Osteoblast (primary cell): Measurements from ENCODE around the gene PKD1L1. TPM values are rescaled to one million over a fixed set of nuclear protein-coding genes. Genes with fewer than 3 reads are reported as not detected.

ENCODE experiments used
- DNase-seq: peaks from one replicate; pipeline ENCODE4 v3.0.0; 2011; ENCODE audit warnings: low spot score, mixed read lengths; ENCODE audit not compliant: insufficient read length; ENCODE audit errors: missing footprints
- H2AFZ ChIP-seq: 2 replicates; pipeline ENCODE4 v1.6.0; 2011; ENCODE audit warnings: mild to moderate bottlenecking, low read length
- H3K27ac ChIP-seq: 2 replicates; pipeline ENCODE4 v1.5.1; 2011; ENCODE audit warnings: mild to moderate bottlenecking, low read depth, low read length, moderate library complexity
- H3K27me3 ChIP-seq: 2 replicates; pipeline ENCODE4 v1.6.0; 2012; ENCODE audit warnings: mild to moderate bottlenecking, control low read depth, inconsistent platforms, low read length, moderate library complexity; ENCODE audit not compliant: insufficient read depth
- H3K36me3 ChIP-seq: 2 replicates; pipeline ENCODE4 v1.5.1; 2011; ENCODE audit warnings: mild to moderate bottlenecking, low read length, control low read depth, moderate library complexity; ENCODE audit not compliant: insufficient read depth
- H3K4me1 ChIP-seq: 2 replicates; pipeline ENCODE4 v1.5.1; 2011; ENCODE audit warnings: mild to moderate bottlenecking, low read length, control low read depth, moderate library complexity; ENCODE audit not compliant: insufficient read depth
- H3K4me2 ChIP-seq: 2 replicates; pipeline ENCODE4 v1.6.0; 2011; ENCODE audit warnings: mild to moderate bottlenecking, low read length; ENCODE audit not compliant: insufficient read depth
- H3K4me3 ChIP-seq: fragments of 200-600 bp; sonication (generic); 3 replicates; pipeline ENCODE4 v1.5.1; 2012; ENCODE audit warnings: mild to moderate bottlenecking, low read length, inconsistent platforms; ENCODE audit not compliant: insufficient read depth
- H3K79me2 ChIP-seq: 2 replicates; pipeline ENCODE4 v1.6.0; 2012; ENCODE audit warnings: mild to moderate bottlenecking, low read length, control low read depth, inconsistent platforms; ENCODE audit not compliant: insufficient read depth
- H3K9me3 ChIP-seq: 2 replicates; pipeline ENCODE4 v1.5.1; 2011; ENCODE audit warnings: low read depth, low read length, control low read depth
- H4K20me1 ChIP-seq: 2 replicates; pipeline ENCODE4 v1.6.0; 2012; ENCODE audit warnings: mild to moderate bottlenecking, low read length, control low read depth; ENCODE audit not compliant: insufficient read depth
- total RNA-seq: library from RNA; depleted of rRNA; stranded (reverse); fragments of >200 nt; gene quantifications from 2 replicates; pipeline ENCODE4 v1.2.3, GENCODE V29; 2012
- TF ChIP-seq, protein P1 (sequence below): IDR thresholded peaks from 2 replicates; pipeline ENCODE4 v1.5.1; 2011; ENCODE audit warnings: mild to moderate bottlenecking, low read depth, low read length, moderate library complexity; ENCODE audit errors: extremely low read depth

Gene PKD1L1
- total RNA-seq, 1 donor = under 0.01 TPM

DNA sequence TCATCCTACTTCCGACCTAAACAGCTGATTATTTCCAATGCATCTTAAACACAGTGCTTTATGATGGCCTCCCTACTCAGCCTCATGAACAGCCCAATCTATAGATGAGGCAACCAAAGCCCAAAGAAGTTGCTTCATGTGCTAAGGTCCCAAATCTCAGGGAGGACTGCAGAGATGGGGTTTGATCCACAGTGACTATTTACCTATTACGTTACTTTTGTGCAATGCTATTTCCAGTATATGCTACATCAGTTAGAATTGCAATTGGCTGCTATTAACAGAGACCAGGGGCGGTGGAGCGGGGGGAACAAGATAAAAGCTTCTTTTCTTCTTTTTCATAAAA, 213.3 kb downstream of the PKD1L1 start:
- H3K4me2 ChIP-seq = no peak overlapping the region
- no peaks in the 10 kb centered on the region for H3K79me2 ChIP-seq
- TF ChIP-seq, protein P1, sequence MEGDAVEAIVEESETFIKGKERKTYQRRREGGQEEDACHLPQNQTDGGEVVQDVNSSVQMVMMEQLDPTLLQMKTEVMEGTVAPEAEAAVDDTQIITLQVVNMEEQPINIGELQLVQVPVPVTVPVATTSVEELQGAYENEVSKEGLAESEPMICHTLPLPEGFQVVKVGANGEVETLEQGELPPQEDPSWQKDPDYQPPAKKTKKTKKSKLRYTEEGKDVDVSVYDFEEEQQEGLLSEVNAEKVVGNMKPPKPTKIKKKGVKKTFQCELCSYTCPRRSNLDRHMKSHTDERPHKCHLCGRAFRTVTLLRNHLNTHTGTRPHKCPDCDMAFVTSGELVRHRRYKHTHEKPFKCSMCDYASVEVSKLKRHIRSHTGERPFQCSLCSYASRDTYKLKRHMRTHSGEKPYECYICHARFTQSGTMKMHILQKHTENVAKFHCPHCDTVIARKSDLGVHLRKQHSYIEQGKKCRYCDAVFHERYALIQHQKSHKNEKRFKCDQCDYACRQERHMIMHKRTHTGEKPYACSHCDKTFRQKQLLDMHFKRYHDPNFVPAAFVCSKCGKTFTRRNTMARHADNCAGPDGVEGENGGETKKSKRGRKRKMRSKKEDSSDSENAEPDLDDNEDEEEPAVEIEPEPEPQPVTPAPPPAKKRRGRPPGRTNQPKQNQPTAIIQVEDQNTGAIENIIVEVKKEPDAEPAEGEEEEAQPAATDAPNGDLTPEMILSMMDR = no peak
- no peak overlapping the region for H2AFZ ChIP-seq
- no peak overlapping the region for H3K4me3 ChIP-seq
- H3K27ac ChIP-seq = no peak overlapping the region
- no peaks in the 10 kb centered on the region for H4K20me1 ChIP-seq
- DNase-seq = no peak
- peaks cover 13% of the 10 kb centered on the region for H3K27me3 ChIP-seq
- no peaks in the 10 kb centered on the region for H3K9me3 ChIP-seq
- no peaks in the 10 kb centered on the region for H3K36me3 ChIP-seq
- no peaks in the 10 kb centered on the region for H3K4me1 ChIP-seq

DNA sequence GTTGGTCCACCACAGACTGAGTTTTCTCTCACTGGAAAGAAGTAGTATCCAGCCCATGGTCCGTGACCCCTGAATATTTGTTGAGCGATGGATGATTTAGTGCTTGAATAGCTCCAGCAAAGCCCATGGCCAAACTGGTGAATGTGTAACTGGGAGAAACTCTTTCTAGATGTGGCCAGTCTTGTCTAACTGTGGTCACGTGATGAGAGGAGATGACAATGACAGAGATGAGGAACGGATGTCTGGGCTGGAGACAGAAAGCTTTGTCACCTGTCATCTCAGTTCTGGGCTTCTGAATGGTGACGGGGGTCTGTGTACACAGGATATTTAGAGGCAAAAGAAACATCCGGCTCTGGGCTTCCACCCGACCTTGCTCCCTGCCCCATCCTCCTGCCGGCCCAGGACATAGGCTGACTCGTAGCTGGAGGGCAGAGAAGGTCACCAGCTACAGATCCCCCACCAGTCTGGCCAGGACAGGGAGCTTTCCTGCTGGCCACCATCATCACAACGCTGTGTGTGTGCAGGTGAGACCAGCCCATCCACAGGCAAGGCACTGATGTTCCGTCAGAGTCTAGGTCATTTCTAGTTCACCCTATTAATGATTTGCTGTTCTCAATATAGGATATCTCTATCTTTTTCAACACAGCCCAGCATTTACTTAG, 213.8 kb downstream of the PKD1L1 start:
- peaks cover 13% of the 10 kb centered on the region for H3K27me3 ChIP-seq
- H3K4me1 ChIP-seq = no peaks in the 10 kb centered on the region
- no peaks in the 10 kb centered on the region for H3K9me3 ChIP-seq
- H4K20me1 ChIP-seq = no peaks in the 10 kb centered on the region
- H3K36me3 ChIP-seq = no peaks in the 10 kb centered on the region
- H3K27ac ChIP-seq = no peak overlapping the region
- TF ChIP-seq, protein P1 = no peak
- no peaks in the 10 kb centered on the region for H3K79me2 ChIP-seq
- H3K4me2 ChIP-seq = no peak overlapping the region
- no peak overlapping the region for H3K4me3 ChIP-seq
- no peak for DNase-seq
- H2AFZ ChIP-seq = no peak overlapping the region

DNA sequence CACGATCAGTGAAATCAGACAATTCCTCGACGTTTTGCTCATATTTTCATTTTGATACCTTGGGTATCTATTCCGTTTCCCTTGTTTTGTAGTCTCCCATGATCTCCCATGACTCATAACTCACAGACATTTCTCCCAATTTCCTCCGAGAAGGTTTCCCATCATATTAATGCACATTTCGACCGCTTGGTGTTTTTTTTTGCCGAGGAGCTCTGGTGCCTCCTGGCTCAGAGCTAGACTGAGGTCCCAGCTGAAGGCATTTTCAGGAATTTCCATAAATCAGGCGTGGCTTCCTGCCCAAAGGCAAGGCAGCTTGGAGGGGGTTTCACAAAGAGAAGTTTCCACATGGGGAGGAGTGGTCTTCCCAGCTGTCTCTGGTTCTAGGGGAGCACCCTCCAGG, 218.1 kb downstream of the PKD1L1 start:
- DNase-seq = peak; percentile 84

DNA sequence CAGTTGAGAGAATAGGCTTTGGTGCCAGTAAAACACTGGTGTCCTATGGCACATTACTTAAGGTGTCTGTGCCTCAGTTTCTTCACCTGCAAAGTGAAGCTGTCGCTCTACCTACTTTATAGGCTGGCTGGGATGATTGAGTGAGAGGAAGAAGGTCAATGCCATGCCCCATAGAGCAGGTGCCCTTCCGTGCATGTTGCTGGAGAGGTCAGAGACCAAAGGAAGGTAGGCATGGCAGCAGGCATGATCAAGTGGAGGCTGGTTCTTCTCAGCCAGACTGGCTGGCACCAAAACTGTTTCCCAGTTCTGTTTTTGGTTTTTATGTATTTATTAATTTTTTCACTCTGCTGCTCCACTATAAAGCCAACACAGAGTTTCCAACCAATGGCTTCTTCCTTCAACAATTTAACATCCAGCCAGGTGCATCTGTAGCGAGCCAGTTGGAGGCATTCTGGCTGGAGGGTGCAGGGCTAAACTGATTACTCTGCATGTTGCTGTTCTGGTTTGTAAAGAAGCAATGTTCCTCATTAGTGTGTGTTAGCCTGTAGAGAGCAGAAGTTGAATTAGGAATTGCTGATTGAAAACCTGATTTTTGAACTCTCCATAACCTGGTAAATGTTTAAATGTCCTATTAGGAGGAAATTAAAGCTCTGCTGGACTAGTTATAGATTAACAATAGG, 222.1 kb downstream of the PKD1L1 start:
- no peaks in the 10 kb centered on the region for H4K20me1 ChIP-seq
- no peaks in the 10 kb centered on the region for H3K9me3 ChIP-seq
- H3K4me2 ChIP-seq = no peak overlapping the region
- H3K27me3 ChIP-seq = no peaks in the 10 kb centered on the region
- no peak overlapping the region for H3K4me3 ChIP-seq
- H2AFZ ChIP-seq = no peak overlapping the region
- no peaks in the 10 kb centered on the region for H3K36me3 ChIP-seq
- no peak for DNase-seq
- H3K27ac ChIP-seq = no peak overlapping the region
- H3K4me1 ChIP-seq = peaks cover 12% of the 10 kb centered on the region
- no peaks in the 10 kb centered on the region for H3K79me2 ChIP-seq
- TF ChIP-seq, protein P1 = no peak

More for the DNA sequence above, 218.1 kb downstream of the PKD1L1 start:
- Histone ChIP-seq H3K9me3 (no peaks in the 10 kb centered on the region), H3K79me2 (no peaks in the 10 kb centered on the region), H4K20me1 (no peaks in the 10 kb centered on the region), H3K4me3 (no peak overlapping the region), H3K36me3 (no peaks in the 10 kb centered on the region), H3K4me2 (no peak overlapping the region), H3K27me3 (peaks cover 8% of the 10 kb centered on the region), H2AFZ (no peak overlapping the region), H3K27ac (no peak overlapping the region), H3K4me1 (peaks cover 3% of the 10 kb centered on the region)
- TF ChIP-seq, protein P1 = no peak
